IPS DF 4.7 (cell line): Measurements from ENCODE around the gene SMTN.

Experiments used
- DNase-seq: peaks from one replicate; pipeline ENCODE4 v3.0.0-alpha.2; 2013; ENCODE audit warnings: low spot score; ENCODE audit errors: extremely low read depth

SMTN gene

DNA sequence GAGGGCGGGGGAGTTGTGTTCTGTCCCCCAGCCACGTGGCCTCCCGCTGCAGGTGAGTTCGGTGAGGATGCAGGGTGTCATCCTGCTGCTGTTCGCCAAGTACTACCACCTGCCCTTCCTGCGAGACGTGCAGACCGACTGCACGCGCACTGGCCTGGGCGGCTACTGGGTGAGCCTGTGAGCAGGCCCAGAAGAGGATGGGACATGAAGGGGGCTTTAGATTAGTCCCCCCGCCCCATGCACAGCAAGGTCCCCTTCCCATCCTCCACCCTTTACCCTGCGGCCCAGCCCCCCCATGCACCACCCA is 45.7 kb downstream of the SMTN start:
- no peak for DNase-seq

DNA sequence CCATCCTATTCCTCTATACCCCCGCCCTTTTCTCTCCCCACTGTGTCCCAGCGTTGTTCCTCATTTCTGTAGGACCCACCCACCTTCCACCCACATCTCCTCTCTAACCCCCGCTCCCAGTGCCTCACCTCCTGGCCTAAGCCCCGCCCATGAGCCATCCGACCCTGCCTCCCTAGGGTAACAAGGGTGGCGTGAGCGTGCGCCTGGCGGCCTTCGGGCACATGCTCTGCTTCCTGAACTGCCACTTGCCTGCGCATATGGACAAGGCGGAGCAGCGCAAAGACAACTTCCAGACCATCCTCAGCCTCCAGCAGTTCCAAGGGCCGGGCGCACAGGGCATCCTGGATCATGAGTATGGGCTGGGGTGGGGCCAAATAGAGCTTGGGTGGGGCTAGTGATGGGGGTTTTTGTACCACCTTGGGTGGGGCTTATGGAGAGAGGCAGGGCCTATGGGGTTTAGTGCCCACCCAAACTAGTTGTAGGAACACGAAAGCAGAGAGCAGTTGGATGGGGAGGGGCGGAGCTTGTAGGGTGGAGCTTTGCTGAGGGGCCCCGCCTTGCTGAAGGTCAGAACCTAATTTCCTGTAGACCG is 46.2 kb downstream of the SMTN start:
- DNase-seq: no peak

DNA sequence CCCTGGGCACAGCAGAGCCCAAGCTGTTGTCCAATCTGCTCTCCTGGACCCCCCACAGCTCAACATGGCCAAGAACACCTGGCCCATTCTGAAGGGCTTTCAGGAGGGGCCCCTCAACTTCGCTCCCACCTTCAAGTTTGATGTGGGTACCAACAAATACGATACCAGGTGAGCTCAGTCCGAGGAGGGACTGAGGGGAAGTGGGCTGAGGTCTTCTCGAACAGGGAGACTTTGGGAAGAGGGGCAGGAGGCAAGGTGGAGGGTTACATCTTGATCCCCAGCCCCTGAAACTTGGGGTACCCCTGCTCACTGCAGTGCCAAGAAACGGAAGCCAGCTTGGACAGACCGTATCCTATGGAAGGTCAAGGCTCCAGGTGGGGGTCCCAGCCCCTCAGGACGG is 47.0 kb downstream of the SMTN start:
- DNase-seq: no peak

DNA sequence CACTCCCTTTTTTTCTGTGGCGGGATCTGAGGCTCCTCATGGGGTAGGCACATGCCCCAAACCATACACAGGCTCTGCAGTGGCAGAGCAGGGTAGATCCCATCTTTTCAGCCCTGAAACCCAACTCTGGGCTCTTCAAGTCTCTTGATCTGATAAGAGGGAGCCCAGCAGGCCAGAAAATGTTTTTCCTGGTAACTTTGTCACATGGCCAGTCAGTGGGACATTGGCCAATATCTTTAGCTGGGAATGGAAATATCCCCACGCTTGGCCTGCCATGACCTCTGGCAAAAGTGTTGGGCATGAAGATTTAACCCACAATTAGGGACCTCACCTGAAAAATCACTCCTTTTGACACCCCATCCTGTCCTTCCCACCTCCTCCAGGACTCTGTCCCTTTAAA is 49.8 kb downstream of the SMTN start:
- no peak for DNase-seq

DNA sequence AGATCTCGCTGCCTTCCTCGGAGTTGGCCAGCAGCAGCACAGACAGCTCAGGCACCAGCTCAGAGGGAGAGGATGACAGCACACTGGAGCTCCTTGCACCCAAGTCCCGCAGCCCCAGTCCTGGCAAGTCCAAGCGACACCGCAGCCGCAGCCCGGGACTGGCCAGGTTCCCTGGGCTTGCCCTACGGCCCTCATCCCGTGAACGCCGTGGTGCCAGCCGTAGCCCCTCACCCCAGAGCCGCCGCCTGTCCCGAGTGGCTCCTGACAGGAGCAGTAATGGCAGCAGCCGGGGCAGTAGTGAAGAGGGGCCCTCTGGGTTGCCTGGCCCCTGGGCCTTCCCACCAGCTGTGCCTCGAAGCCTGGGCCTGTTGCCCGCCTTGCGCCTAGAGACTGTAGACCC is 52.8 kb downstream of the SMTN start:
- DNase-seq: no peak

DNA sequence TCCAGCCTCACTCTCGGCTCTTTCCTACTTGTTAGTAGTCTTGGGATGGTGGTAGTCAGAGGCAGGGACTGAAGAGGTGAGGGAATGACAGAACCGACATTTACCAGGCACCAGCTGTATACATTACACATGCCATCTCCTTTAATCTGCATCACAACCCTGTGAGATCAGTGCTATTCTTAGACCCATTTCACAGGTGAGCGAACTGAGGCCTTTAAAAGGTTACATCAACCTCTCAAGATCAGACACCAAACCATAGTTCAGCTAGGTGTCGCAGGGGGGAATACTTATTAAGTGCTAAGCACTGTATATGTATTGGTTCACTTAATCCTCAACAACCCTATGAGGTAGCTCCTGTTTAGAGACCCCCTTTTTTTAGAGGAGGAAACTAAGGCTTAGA is 53.6 kb downstream of the SMTN start:
- DNase-seq: no peak

DNA sequence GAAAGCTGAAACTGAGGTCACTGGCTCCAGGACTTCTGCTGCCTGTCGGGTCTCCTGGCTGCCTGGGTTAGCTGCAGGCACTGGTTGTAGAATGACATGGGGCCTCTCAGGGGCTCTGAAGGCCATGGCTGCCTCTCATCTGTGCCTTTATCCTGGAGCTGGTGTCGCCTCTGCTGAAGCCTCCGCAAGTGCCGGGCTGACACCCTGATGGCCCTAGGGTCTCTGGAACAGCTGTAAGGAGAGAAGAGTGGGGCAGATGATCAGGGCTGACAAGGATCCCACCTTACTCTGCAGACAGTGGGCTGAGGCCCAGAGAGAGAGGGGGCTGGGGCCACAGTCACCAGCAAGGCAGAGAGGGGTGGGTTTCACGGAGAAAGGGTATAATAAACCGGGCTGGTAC is 54.6 kb downstream of the SMTN start:
- DNase-seq: no peak

DNA sequence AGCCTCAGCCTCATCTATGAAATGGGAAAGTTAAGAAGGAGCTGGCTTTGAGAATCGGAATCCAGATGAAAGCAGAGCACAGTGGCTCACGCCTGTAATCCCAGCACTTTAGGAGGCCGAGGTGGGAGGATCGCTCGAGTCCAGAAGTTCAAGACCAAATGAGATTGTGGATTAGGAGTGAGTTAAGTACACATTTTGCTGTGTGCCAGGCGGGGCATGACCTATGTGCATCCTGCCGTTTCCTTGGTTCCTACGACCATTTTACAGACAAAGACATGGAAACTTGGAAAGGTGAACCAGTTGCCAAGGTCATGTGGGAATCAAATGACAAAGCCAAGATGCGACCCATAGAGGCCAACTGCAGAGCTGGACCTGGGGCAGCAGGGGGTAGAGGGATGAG is 55.0 kb downstream of the SMTN start:
- no peak for DNase-seq

DNA sequence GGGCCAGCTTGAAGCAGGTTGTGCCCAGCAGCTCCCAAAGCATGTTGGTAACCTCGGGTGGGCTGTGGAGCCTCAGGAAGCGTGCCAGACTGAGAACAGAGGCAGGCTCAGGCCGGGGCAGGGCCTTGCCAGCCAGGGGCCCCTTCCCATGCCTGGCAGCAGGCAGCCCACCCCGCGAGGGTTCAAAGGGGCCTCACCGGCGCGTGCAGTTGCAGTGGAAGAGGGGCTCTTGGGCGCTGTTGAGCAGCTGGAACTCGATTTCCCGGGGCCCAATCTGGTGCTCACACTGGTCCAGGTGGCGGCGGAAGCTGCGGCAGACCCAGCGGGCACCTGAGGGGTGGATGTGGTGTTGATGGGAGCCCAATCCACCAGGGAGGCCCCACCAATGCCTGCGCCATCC is 55.6 kb downstream of the SMTN start:
- DNase-seq: no peak

DNA sequence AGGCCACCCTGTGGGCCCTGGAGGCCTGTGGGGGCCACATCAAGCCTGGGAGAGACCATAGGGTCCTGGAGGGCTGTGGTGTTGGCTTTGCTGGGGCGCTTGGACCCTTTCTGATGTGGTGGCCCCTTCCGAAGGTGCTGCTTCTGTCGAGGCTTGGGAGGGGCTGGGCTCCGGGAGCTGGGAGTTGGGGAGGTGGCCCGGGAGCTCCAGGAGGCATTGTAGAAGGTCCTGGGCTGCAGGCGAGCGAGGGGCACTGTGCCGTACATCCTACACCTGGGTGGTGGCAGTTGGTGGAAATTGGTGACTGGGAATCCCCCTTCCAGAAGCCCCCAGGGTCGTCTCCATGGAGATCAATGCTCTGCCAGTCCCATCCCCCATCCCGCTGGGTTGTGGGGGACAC is 56.6 kb downstream of the SMTN start:
- no peak for DNase-seq

DNA sequence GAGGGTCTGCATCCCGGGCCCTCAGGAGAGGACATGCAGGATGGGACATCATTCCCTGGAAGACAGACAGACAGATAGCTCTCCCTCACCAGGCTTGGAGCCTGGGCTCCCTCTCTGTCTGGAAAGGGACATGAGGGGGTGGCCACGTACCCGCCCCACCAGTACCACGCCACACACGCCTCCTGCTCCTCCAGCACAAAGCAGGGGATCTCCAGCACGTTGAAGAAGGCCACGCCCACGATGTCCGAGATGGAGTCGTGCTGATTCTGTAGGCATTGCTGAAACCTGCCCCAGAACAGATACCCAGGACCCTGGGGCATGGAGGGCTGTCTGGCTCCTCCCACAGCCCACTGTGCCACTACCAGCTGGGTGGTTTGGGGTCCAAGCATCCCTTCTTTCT is 57.0 kb downstream of the SMTN start:
- DNase-seq: no peak

DNA sequence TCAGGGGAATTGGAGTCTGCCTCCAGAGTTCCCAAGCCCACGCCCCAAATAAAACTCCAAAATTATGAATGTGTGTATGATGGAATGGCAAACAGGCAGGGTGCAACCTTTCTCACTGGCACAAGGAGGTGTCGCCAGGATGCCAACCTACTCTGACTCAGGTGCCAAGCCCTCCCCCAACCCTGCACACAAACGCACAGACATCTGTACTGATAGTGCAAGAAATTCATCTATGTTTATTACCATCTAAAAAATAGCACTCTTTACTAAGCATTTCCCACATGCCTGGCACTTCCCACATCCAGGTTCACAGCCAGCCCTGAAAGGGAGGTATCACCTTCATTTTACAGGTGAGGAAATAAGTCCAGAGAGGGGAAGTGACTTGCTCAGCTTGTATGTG is 57.9 kb downstream of the SMTN start:
- DNase-seq: no peak

DNA sequence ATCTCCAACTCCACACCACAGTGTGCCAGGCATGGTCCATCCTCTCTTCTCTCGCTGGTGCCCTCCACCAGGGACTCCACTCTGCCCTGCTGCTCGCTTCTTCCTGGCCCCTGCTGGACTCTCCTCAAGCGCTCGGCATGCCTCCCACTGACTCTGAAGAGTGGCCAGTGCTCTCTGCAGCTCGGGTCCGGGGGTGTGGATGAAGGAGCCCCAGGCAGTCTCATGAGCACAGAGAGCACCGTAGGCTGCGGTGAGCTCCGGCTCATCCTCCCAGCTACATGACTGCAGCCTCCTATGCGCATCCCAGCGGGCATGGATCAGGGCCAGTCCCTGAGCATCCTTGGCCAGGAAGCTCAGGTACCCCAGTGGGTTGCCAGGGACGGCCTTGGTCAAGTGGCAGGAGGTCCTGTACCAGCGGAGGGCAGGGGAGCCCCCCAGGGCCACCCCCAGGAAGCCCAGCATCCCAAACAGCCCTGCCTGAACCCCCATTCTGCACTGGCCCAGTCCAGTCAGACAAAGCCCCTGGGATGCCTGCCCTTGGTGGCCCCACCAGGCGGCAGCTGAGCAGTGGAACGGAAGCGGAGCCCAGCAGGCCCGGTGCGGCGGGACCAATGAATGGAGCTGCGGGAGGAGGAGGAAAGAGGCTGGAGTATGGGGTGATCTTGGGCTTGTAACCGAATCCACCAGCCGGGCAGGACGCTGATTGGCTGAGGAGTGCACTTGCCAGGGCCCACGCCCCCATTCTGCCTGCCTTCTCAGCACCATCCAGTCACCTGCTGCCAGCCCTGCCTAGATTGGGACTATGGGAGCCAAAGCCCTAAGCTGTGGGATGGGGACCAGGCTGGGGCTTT is 59.0 kb downstream of the SMTN start, which contains the start of gene PLA2G3:
Gene PLA2G3, minus strand, starts transcription at position 643 of the 851 bp plus-strand sequence. Its CDS starts 154 bp downstream, at position 489.
- DNase-seq: peak; percentile 86

DNA sequence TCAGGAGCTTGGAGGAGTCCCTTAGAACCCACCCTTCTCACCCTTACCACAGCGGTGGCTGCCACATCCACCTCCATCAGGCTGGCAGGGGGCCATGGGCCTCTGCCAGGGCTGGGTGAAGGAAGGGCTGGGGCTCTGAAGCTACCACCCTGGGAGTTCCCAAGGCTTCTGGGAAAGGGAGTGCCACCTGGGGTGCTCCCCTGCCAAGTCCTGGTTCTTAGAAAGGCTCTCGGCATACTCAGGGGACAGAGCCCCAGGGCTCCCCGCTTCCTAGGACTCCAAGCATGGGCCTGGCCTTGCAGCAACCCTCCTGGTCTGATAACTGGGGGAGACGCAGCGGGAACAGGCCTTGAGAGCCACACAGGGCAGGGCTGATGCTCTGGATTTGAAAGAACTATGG is 59.6 kb downstream of the SMTN start:
- no peak for DNase-seq

DNA sequence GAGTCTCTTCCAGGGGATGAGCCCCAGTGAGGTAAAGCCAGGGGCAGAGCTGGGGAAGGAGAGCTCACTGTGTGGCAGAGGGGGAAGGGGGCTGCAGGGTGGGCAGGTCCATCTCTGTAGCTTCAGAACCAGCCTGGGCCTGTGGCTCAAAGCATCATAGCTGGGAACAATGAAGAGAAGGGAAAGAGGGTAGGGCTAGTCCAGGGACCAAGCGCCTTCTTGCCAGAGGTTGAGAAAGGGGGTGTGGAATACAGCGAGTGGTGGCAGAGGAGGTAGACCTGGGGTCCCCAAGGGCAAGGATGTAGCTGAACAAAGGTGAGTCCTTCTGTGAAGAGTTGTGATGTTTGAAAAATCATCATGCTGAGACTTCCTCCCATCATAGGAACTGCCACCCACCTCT is 60.4 kb downstream of the SMTN start:
- no peak for DNase-seq

DNA sequence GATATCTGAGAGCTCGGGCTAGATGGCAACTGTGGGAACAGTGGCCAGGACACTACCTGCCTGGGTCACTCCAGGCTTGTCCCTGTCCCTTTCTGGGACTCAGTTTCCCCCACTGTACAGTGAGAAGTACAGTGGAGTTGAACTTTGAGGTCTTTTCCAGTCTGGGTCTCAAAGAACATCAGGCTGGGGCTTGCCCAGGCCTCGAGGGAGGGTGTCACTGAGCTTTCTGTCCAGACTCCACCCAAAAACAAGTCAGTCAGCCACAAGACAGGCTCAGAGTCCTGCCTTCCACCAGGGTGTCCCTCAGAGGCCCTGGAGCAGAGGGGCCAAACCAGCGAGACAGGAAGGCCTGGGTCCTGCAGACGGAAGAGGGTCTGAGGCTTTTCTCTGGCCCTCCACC is 61.2 kb downstream of the SMTN start:
- DNase-seq: no peak

DNA sequence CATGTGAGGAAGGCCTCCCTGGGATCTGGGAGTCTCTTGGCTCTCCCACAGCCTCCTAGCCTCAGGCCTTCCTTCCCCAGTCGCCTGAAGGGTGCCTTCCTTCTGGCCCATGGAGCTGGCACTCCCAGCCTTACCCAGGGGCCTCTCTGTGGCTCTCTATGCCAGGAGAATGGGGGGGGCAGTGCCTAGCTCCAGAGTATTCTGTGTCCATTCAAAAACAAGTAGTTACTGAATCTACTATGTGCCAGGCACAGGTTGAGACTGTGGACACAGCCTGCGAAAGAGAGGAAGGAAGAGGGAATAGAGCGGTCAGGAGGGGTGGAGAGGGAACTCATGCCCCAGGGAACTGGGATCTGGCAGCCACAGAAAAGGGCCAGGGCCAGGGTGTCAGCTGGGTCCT is 61.9 kb downstream of the SMTN start:
- no peak for DNase-seq

DNA sequence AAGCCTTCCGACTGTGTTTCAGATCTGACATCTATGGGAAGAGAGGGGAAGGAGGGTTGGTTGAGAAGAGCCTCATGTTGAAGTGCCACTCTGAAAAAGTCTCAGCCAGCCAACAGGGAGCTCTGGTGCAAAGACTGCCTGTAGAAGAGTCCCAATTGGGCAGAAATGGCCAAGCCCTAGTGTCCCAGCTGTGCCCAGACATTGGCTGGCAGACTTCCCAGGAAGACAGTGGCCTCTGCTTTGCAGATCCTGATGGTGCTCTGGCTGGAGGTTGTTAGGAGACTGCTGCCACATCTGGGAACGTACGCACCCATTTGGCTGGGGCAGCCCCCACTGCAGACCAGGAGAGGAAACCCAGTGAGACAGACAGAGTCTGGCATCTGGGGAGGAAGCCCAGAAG is 62.4 kb downstream of the SMTN start:
- no peak for DNase-seq

DNA sequence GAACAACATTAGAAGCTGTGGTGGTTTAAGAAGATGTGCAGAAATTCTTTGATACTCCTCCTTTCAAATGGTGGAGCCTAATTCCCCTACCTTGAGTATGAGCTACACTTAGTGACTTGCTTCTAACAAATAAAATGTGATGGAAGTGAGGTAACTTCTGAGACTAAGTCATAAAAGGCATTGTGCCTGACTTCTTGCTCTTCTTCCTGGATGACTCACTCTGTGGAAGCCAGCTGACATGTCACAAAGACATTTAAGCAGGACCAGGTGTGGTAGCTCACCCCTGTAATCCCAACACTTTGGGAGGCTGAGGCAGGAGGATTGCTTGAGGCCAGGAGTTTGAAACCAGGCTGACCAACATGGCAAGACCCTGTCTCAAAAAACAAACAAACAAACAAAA is 63.1 kb downstream of the SMTN start:
- DNase-seq: no peak

DNA sequence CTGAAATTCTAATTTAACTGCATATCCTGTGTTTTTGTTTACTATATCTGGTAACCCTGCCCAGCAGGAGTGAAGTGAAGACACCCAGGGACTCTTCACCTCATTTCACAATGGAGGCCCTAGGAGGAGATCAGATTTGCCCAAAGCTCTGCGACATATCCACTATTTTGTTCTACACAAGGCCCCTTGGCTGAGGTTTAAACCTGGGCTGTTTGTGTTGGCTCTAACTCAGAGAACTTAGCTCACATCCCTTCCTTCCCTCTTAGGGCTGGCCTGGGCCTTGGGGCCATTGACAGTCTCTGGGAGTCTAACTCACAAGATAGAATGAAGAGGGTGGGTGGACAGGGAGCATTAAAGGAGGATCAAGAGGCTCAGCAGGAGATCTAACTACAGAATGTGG is 67.4 kb downstream of the SMTN start:
- DNase-seq: no peak

DNA sequence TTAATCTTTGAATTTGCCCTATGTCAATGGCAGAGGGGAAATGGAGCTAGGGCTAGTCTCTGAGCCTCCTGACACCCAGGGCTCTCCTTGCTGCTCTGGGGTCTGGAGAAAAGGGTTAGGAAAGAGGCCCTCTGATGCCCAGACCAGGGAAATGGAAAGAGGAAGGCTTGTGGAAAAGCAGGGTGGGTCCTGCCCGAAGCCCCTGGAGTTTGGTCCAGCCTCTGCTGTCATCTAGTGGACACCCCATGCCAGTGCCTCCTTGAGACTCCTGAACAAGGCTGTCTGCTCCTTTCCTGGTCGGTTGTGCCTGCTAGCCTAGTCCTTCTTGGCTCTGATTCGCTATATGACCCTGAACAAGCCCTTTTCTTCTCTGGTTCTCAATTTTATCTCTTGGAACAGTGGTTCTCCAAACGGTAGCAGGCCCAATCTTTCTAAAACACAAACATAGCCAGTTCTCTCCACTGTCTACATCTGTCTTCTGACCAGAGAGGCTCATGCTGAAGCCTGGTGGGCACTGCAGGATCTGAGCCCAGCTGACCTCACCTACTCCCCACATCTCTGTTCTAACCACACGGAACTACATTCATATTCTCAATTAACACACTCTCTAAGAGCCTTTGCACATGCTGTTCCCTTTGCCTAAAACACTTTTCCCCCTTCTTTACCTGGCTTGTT is 68.0 kb downstream of the SMTN start:
- peak; percentile 75 for DNase-seq

DNA sequence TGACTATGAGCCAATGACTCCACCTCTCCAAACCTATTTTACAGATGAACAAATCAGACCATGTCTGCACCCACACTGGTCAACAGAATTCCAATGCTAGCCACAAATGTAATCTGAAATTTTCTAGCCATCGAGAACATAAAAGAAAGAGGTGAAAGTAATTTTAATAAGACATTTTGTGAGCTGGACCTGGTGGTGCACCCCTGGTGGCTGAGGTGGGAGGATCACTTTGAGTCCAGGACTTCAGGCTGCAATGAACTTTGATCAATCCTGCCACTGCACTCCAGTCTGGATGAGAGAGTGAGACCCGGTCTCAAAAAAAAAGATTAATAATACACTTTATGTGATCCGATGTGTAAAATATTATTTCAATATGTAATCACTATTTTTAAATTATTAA is 69.5 kb downstream of the SMTN start:
- no peak for DNase-seq

DNA sequence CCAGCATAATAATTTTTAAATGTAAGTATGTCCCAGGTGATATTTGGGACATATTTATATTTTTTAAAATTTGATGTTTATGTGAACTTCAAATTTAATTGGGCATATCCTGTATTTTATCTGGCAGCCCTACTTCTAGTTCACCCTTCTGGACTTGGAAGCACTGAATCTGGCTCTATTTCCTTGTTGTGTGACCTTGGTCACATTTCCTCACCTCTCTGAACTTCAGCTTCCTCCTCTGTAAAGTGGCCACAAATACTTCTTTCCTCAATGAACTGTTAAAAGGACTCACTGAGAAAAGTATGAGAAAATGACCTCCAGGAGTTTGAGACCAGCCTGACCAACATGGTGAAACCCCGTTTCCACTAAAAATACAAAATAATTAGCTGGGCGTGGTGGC is 70.8 kb downstream of the SMTN start:
- no peak for DNase-seq
